ENCODE data around the gene PRKAG2. TPM values are rescaled to one million over a fixed set of nuclear protein-coding genes. Genes with fewer than 3 reads are reported as not detected.

PRKAG2 gene
- total RNA-seq, 2 donors from 2014 or later, result 23.2 to 28.4 TPM

DNA sequence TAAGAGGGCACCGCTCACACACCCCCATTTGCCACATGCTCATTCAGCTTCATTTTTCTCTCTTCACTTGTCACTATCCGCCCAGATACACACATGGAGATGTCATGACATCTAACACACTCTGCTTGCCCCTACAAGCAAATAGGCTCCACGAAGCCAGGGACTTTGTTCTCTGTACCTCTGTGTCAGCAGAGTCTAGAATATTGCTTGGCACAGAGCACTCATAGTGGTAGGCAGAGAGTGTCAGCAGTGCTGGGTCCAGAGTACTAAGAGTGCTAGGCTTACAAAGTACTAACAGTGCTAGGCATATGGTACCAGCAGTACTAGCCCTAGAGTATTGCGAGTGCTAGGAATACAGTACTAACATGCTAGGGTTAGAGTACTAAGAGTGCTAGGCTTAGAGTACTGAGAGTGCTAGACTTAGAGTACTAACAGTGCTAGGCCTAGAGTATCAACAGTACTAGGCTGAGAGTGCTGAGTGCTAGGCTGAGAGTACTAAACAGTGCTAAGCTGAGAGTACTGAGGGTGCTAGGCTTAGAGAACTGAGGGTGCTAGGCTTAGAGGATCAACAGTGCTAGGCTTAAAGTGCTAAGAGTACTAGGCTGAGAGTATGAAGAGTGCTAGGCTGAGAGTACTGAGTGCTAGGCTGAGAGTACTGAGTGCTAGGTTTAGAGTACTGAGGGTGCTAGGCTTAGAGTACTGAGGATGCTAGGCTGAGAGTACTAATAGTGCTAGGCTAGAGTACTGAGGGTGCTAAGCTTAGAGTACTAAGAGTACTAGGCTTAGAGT, 166.1 kb downstream of the PRKAG2 start:
- Mint-ChIP-seq H3K36me3 (ENCODE audit: insufficient read depth in 2 of 2) (no peaks in the 10 kb centered on the region), H3K4me1 (ENCODE audit: low read depth) (peaks cover 13% of the 10 kb centered on the region), H3K27ac (peak overlapping the region; percentile 2), H3K27me3 (ENCODE audit: low read depth) (no peaks in the 10 kb centered on the region), H3K4me3 (no peak overlapping the region), H3K9me3 (no peaks in the 10 kb centered on the region)
- DNase-seq (no peak), ATAC-seq (replicated peaks in 1 of 2) (no peak)

DNA sequence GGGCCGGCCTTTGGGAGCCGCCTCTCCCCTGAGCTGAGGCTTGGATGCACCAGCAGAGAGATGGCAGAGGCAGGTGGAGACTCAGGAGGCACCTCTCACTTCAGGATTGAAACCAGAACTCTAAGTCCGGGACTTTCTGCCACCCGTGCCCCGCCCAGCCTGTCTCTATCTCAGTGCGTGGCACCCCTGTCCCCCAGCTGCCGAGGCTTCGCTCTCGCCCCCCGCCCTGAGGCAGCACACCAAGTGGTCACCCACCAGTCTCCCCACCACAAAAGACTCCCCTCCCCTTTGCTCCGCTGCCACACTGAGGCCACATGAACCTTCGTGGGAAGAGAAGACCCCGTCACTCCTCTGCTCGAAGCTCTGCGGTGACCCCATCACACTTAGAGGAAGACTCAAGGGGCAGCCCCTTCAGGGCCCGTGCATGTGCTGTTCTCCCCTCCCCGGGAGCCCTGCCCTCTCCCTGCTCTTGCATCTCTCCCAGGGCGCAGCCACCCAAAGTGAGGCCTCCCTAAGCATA, 166.7 kb downstream of the PRKAG2 start:
- Mint-ChIP-seq H3K9me3 (no peaks in the 10 kb centered on the region), H3K4me3 (no peak overlapping the region), H3K36me3 (ENCODE audit: insufficient read depth in 2 of 2) (no peaks in the 10 kb centered on the region), H3K4me1 (ENCODE audit: low read depth) (peaks cover 19% of the 10 kb centered on the region), H3K27ac (no peak overlapping the region), H3K27me3 (ENCODE audit: low read depth) (no peaks in the 10 kb centered on the region)
- DNase-seq, result no peak
- no peak for ATAC-seq (replicated peaks in 1 of 2)

DNA sequence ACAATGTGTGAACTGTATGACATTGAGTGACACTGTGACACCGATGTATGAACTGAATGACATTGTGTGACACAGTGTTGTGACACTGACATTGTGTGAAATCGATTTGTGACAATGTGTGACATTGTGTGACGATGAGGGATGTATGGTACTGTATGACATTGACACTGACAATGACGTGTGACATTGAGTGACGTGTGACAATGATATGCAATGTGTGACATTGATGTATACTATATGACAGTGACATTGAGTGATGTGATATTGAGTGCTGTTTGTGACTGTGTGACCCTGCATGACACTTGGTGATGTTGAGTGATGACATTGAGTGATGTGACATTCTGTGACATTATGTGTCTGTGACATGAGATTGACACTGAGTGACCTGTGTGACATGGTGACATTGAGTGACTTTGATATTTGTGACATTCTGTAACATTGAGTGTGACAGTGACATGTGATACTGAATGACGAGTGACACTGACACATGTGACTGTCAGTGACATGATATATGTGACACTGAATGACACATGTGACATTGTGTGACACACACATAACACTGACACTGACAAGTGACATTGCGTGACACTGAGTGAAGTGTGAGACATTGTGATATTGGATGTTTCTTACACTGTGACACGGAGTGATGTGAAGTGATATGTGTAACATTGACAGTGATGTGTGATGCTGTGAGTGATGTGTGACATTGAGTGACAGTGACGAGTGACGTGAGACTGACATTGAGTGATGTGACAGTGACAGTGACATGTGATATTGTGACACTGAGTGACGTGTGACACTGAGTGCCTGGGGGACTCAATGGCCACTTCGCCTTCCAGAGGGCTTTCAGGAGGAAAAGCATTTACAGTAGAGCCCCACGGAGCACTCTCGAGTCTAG, 167.5 kb downstream of the PRKAG2 start:
- Mint-ChIP-seq H3K4me1 (ENCODE audit: low read depth) (peaks cover 19% of the 10 kb centered on the region), H3K27ac (no peak overlapping the region), H3K36me3 (ENCODE audit: insufficient read depth in 2 of 2) (no peaks in the 10 kb centered on the region), H3K9me3 (no peaks in the 10 kb centered on the region), H3K27me3 (ENCODE audit: low read depth) (no peaks in the 10 kb centered on the region), H3K4me3 (no peak overlapping the region)
- no peak for DNase-seq
- no peak for ATAC-seq (replicated peaks in 1 of 2)

DNA sequence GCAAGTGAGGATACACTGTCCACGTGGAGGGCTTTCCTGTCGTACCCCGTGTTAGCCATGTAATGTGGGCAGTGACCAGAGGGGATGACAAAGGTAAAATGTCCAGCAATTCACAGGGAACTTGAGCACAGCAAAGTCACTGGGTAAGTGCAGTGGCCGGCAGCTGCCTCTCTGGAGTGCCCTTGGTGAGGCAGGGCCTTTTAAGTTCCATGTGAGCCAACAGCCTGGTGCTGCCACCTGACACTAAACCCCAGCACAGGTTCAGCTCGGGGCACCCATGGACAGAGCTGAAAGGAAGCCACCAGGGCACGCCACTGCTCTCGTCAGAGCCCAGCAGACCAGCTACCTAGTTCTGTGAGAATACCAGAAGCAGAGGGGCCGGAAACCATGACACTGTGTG, 168.3 kb downstream of the PRKAG2 start:
- Mint-ChIP-seq H3K36me3 (ENCODE audit: insufficient read depth in 2 of 2) (no peaks in the 10 kb centered on the region), H3K27ac (no peak overlapping the region), H3K27me3 (ENCODE audit: low read depth) (no peaks in the 10 kb centered on the region), H3K4me3 (no peak overlapping the region), H3K4me1 (ENCODE audit: low read depth) (peaks cover 19% of the 10 kb centered on the region), H3K9me3 (no peaks in the 10 kb centered on the region)
- ATAC-seq (replicated peaks in 1 of 2) (no peak), DNase-seq (no peak)

DNA sequence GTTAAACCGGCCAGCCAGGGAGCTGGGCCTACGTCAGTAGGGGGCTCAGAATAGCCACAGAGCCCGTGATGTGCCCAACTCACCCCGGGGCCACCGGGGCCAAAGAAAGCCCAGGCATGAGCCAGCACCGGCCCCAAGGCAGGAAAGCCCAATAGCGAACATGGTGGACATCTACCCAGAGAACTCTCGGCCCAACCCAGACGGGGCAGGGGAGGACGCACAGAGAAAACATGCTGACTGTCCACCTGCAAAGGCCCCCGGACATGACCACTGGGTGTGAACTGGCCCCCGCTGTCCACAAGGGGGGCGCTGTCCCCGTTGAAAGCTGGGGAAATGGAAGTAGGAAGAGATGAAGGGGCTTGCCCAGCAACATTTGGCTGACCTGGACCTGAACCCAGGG, 169.2 kb downstream of the PRKAG2 start:
- Mint-ChIP-seq H3K4me1 (ENCODE audit: low read depth) (peaks cover 17% of the 10 kb centered on the region), H3K4me3 (no peak overlapping the region), H3K36me3 (ENCODE audit: insufficient read depth in 2 of 2) (no peaks in the 10 kb centered on the region), H3K27ac (no peak overlapping the region), H3K9me3 (no peaks in the 10 kb centered on the region), H3K27me3 (ENCODE audit: low read depth) (no peaks in the 10 kb centered on the region)
- DNase-seq (no peak), ATAC-seq (replicated peaks in 1 of 2) (no peak)

DNA sequence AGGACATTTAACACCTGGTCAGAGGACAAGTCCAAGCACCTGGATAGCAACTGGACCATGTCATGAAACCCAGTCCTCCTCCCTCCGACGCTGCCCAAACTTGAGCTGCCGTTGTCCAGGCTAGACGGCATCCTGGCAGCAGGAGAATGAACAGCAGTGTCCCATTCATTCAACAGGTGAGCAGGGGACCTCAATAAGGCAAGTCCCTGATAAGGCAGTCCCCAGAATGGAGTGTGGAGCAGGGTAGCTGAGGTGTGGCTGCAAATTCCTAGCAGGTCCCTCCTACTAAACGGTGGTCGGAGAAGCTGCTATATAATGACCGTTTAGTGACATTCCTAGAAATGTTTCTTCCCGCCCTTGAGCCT, 169.8 kb downstream of the PRKAG2 start:
- H3K9me3 Mint-ChIP-seq, result no peaks in the 10 kb centered on the region
- H3K27me3 Mint-ChIP-seq (ENCODE audit: low read depth), result no peaks in the 10 kb centered on the region
- H3K4me1 Mint-ChIP-seq (ENCODE audit: low read depth), result peaks cover 10% of the 10 kb centered on the region
- no peak for DNase-seq
- ATAC-seq (replicated peaks in 1 of 2), result no peak
- H3K4me3 Mint-ChIP-seq, result no peak overlapping the region
- no peaks in the 10 kb centered on the region for H3K36me3 Mint-ChIP-seq (ENCODE audit: insufficient read depth in 2 of 2)
- no peak overlapping the region for H3K27ac Mint-ChIP-seq

DNA sequence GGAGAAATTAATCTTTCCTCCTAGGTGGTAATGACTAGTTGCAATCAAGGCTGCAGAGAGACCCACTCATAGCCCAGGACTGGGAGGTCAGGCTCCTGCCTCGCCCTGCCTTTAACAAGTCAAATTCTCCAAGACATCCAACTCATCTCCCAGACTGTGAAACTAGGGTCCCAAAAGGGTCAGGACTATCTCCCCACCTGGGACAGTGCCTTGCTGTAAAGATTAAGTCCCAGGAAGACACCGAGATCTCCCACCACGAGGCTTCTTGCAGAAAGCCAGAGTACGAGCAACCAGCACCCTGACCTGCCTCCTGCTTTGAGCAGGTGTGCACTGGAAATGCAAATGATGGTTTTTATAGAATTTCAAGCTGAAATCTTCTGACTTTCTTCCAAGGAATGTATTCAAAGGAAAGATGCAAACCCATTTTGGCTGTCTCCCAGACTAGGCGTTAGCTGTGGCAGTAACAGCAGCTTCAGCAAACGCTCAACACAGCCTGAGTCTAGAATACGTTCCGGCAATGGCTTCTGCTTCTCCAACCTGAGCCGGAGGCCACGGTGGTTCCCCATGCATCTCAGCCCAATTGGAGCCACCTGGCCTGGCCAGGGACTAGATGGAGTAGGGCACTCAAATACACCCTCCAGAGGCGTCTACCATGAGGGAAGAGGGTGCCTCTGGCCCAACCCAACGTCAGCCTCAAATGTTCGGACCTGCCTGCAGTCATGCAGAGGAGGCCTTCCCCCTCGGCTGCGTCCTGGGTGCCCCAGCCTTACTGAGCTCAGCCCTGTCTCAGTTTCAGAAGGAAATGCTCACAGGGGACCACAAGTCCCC, 170.4 kb downstream of the PRKAG2 start:
- Mint-ChIP-seq H3K27me3 (ENCODE audit: low read depth) (no peaks in the 10 kb centered on the region), H3K36me3 (ENCODE audit: insufficient read depth in 2 of 2) (no peaks in the 10 kb centered on the region), H3K4me3 (no peak overlapping the region), H3K4me1 (ENCODE audit: low read depth) (peaks cover 7% of the 10 kb centered on the region), H3K27ac (no peak overlapping the region), H3K9me3 (no peaks in the 10 kb centered on the region)
- DNase-seq (no peak), ATAC-seq (replicated peaks in 1 of 2) (no peak)

DNA sequence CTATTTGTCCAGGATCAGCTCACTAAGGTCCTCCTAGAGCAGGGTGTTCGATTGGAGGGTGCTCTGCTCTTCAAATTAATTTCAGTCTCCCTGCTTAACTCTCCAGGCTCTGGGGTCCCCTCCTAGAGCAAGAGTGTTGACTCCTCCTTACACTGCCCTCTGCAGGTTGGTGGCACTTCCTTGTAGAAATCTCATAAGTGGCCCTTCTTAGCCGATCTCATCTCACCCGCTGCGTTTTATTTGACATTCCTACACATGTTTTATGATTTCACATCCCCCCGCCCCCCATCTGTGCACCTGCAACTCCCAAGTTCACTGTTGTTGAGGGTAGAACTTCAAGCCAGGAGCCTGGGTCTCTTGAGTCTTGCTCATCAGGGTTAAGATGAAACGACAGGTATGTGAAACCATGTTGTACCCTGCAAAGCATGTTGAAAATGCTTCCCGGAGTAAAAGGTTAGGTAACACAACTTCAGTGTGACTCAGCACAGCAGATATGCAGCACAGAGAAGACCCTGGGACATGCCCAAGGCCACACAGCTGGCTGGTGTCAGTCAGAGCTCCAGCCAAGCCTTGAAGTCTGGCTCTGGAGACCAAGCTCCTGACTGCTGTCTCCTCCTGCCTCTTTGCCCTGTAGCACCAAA, 171.2 kb downstream of the PRKAG2 start:
- H3K4me1 Mint-ChIP-seq (ENCODE audit: low read depth), result peaks cover 7% of the 10 kb centered on the region
- DNase-seq (peak; percentile 16 to 17), ATAC-seq (replicated peaks in 1 of 2) (peak in 1 of 2 donors; percentile 42)
- no peaks in the 10 kb centered on the region for H3K27me3 Mint-ChIP-seq (ENCODE audit: low read depth)
- H3K4me3 Mint-ChIP-seq, result peak overlapping the region; percentile 8 to 29
- H3K36me3 Mint-ChIP-seq (ENCODE audit: insufficient read depth in 2 of 2), result no peaks in the 10 kb centered on the region
- H3K9me3 Mint-ChIP-seq, result no peaks in the 10 kb centered on the region
- H3K27ac Mint-ChIP-seq, result no peak overlapping the region

DNA sequence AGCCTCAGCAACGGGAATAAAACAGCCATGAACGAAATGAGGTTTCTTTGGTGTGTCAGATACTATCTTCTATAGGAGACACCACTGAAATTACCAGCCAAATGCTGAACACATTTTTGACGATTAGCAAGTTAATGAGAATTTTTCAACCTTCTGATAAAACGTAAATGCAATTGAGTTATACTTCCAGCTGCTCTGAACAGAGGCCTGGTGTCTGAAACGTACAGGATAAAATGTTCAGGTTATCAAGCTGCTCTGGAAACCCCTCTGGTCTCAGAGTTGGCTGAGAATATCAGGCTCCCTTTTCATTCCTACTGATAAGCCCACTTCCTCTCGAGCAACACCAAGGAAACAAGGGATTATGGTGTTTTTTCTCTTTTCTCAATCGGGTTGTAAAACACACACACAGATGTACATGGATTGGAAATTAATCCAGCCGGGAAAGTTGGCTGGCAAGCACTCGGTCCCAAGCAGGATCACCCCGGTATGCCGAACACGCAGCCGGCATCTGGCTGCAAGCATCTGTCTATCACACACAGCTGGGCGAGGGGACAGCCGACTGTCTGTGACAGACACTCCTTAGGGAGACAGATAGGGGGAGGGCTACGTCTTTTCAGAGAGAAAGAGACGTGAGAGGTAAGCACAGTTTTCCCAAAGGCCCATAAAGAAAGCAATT, 171.8 kb downstream of the PRKAG2 start:
- Mint-ChIP-seq H3K27me3 (ENCODE audit: low read depth) (no peaks in the 10 kb centered on the region), H3K36me3 (ENCODE audit: insufficient read depth in 2 of 2) (no peaks in the 10 kb centered on the region), H3K27ac (no peak overlapping the region), H3K4me3 (no peak overlapping the region), H3K9me3 (no peaks in the 10 kb centered on the region), H3K4me1 (ENCODE audit: low read depth) (peaks cover 7% of the 10 kb centered on the region)
- DNase-seq, result no peak
- no peak for ATAC-seq (replicated peaks in 1 of 2)

DNA sequence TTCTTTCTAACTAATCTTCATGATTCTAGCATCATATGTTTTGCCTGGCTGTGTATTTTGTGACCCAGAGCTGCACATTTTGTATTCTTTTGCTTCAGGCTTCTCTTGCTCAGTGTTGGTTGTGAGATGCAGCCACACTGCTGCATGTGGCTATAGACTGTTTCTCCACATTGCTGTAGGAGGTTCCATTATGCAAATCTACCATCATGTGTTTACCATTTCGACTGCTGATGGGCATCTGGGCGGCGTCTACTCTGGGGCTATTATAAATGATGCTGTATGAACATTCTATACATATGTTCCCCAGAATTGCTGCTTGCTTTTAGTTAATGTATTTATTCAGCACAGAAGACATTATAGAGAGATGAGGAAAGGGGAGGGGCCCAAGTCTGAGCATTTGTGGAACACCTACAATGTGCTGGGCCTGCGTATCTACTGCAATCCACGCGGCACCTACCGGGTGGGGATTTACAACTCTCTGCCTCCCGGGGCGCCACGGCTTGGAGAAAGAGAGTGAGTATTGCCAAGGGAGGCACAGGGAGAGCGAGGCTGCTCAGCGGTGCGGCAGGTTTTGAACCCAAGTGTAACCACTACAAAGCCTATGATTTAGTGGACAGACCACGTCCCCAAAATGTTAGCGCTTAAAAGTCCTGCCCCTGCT, 172.5 kb downstream of the PRKAG2 start:
- Mint-ChIP-seq H3K36me3 (ENCODE audit: insufficient read depth in 2 of 2) (no peaks in the 10 kb centered on the region), H3K4me1 (ENCODE audit: low read depth) (peaks cover 7% of the 10 kb centered on the region), H3K4me3 (no peak overlapping the region), H3K27ac (no peak overlapping the region), H3K9me3 (no peaks in the 10 kb centered on the region), H3K27me3 (ENCODE audit: low read depth) (no peaks in the 10 kb centered on the region)
- ATAC-seq (replicated peaks in 1 of 2) (no peak), DNase-seq (no peak)

DNA sequence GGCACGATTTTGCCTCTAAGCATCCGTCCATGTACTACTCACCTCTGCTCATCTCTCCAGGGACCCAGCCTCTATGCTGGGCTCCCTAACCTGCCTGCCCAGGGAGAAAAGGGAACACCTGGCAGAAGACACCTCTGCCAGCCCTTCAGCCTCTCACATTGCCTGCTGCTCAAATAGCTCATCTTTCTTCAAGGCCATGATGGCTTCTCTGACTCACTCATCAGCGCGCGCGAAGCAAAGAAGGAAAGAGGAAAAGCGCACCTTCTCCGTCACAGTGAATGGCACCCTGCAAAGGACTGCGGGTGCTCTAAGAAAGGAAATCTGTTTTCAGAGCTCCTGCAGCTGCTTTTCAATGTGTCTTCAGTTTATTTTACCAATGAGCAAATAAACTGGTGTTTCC, 174.0 kb downstream of the PRKAG2 start:
- no peak for ATAC-seq (replicated peaks in 1 of 2)
- H3K27ac Mint-ChIP-seq, result no peak overlapping the region
- no peak overlapping the region for H3K4me3 Mint-ChIP-seq
- DNase-seq, result no peak
- H3K27me3 Mint-ChIP-seq (ENCODE audit: low read depth), result no peaks in the 10 kb centered on the region
- peaks cover 7% of the 10 kb centered on the region for H3K4me1 Mint-ChIP-seq (ENCODE audit: low read depth)
- H3K36me3 Mint-ChIP-seq (ENCODE audit: insufficient read depth in 2 of 2), result no peaks in the 10 kb centered on the region
- H3K9me3 Mint-ChIP-seq, result no peaks in the 10 kb centered on the region
